Left lung (tissue), 10 donors: Measurements from ENCODE around the gene CXCL12. TPM values are rescaled to one million over a fixed set of nuclear protein-coding genes. Genes with fewer than 3 reads are reported as not detected.

Experiments
- ATAC-seq: fragments of 200-7000 bp; cut with Tn5 transposase; one replicate; pipeline ENCODE4 v1.9.1; 2020; ENCODE audit warnings: moderate library complexity
- DNase-seq, 4 donors: peaks; one replicate each; pipeline ENCODE4 v3.0.0-alpha.2; 2013 to 2020
- H3K27ac ChIP-seq, 2 donors: fragments of 200-600 bp; sonication (generic) in 1 of 2; one replicate each; pipeline versions ENCODE4 v1.5.0 to v1.8.0; 2020 to 2021
- H3K27me3 ChIP-seq, 2 donors: fragments of 200-600 bp; sonication (generic) in 1 of 2; one replicate each; pipeline versions ENCODE4 v1.5.0 to v1.8.0; 2020 to 2021
- H3K36me3 ChIP-seq, 2 donors: fragments of 200-600 bp; sonication (generic) in 1 of 2; one replicate each; pipeline versions ENCODE4 v1.5.0 to v1.8.0; 2020 to 2021
- H3K4me1 ChIP-seq, 2 donors: fragments of 200-600 bp; one replicate each; pipeline ENCODE4 v1.8.0; 2021
- H3K4me3 ChIP-seq, 2 donors: fragments of 200-600 bp; sonication (generic) in 1 of 2; one replicate each; pipeline versions ENCODE4 v1.5.0 to v1.8.0; 2020 to 2021; ENCODE audit warnings: mild to moderate bottlenecking in 1 of 2
- H3K9me3 ChIP-seq, 2 donors: fragments of 200-600 bp; sonication (generic) in 1 of 2; one replicate each; pipeline versions ENCODE4 v1.5.0 to v1.8.0; 2020 to 2021
- intact Hi-C, 2 donors: fragments of 100-400 bp; cut with DNase I; formaldehyde crosslinking; loops; one replicate each; pipeline versions ENCODE4 v1.11.2 to v1.14.2; 2022
- polyA plus RNA-seq, 6 donors: library from polyadenylated mRNA; unstranded; fragments of 120-200 nt; gene quantifications; one replicate each; pipeline ENCODE4 v1.2.1, GENCODE V29; 2013; ENCODE audit not compliant: insufficient read length in 6 of 6
- total RNA-seq, 2 donors: library from RNA; stranded (reverse); fragmentation: NEBNext Ultra II Directional; extraction: Animal tissue kit (Norgen Biotek cat#: 25700); gene quantifications; one replicate each; pipeline ENCODE4 v1.2.1, GENCODE V29; 2021
- TF ChIP-seq, protein P1 (sequence below), 2 donors: fragments of 200-600 bp; sonication (generic) in 1 of 2; IDR thresholded peaks; one replicate each; pipeline versions ENCODE4 v1.5.0 to v1.8.0; 2021; ENCODE audit warnings: antibody characterized with exemption in 2 of 2
- donor health status: DM: no; HTN: yes; CAD: no.
- donor health status: DM: no; HTN: no; CAD: no.

Gene CXCL12
- total and polyA plus RNA-seq, 8 donors: 77.9 to 281 (median 188) TPM

GRCh38 chr10:44416021-44416771 is 31.3 kb upstream of the CXCL12 start:
- H3K4me3 ChIP-seq: no peak overlapping the region
- DNase-seq (peak in 1 of 4 donors; percentile 34), ATAC-seq (peak; percentile 75)
- TF ChIP-seq, protein P1, sequence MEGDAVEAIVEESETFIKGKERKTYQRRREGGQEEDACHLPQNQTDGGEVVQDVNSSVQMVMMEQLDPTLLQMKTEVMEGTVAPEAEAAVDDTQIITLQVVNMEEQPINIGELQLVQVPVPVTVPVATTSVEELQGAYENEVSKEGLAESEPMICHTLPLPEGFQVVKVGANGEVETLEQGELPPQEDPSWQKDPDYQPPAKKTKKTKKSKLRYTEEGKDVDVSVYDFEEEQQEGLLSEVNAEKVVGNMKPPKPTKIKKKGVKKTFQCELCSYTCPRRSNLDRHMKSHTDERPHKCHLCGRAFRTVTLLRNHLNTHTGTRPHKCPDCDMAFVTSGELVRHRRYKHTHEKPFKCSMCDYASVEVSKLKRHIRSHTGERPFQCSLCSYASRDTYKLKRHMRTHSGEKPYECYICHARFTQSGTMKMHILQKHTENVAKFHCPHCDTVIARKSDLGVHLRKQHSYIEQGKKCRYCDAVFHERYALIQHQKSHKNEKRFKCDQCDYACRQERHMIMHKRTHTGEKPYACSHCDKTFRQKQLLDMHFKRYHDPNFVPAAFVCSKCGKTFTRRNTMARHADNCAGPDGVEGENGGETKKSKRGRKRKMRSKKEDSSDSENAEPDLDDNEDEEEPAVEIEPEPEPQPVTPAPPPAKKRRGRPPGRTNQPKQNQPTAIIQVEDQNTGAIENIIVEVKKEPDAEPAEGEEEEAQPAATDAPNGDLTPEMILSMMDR (IDR thresholded peaks at IDR 0.05): no peak
- no peaks in the 10 kb centered on the region for H3K4me1 ChIP-seq
- no peaks in the 10 kb centered on the region for H3K27me3 ChIP-seq
- H3K27ac ChIP-seq: peak overlapping the region in 1 of 2 donors; percentile 56
- H3K9me3 ChIP-seq: no peaks in the 10 kb centered on the region
- no peaks in the 10 kb centered on the region for H3K36me3 ChIP-seq
- intact Hi-C loops: no loop called here

- Histone ChIP-seq H3K4me1 (no peaks in the 10 kb centered on the region), H3K9me3 (no peaks in the 10 kb centered on the region), H3K4me3 (no peak overlapping the region), H3K36me3 (no peaks in the 10 kb centered on the region), H3K27me3 (no peaks in the 10 kb centered on the region), H3K27ac (no peak overlapping the region)
- no peak for ATAC-seq
- intact Hi-C loops: no loop called here
- TF ChIP-seq, protein P1 (IDR thresholded peaks at IDR 0.05): no peak
- DNase-seq: no peak
Measured at GRCh38 chr10:44415121-44415520, 30.2 kb upstream of the CXCL12 start.

DNA sequence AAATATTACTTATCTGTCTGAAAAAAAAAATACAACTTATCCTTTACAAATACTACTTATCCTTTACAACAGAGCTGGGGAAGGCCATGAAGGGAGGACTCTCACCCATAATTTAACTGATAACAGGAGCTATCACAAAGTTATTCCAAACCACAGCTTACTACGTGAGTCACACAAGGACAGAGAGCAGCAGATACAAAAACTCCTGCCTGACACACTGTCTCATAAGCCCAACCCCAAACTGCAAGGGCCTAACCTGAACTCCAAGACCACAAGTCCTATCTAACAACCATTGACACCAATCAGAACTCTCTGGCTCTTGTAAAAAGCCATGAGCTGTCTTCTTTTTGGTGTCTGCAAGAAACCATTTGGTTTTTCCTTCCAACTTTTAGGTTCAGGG is 28.5 kb upstream of the CXCL12 start:
- Histone ChIP-seq H3K9me3 (no peaks in the 10 kb centered on the region), H3K4me3 (no peak overlapping the region), H3K4me1 (no peaks in the 10 kb centered on the region), H3K27me3 (no peaks in the 10 kb centered on the region), H3K27ac (no peak overlapping the region), H3K36me3 (no peaks in the 10 kb centered on the region)
- ATAC-seq (no peak), DNase-seq (no peak)
- TF ChIP-seq, protein P1 (IDR thresholded peaks at IDR 0.05): no peak
- intact Hi-C loops: no loop called here

- Histone ChIP-seq H3K9me3 (no peaks in the 10 kb centered on the region), H3K27ac (no peak overlapping the region), H3K4me3 (no peak overlapping the region), H3K36me3 (no peaks in the 10 kb centered on the region), H3K27me3 (no peaks in the 10 kb centered on the region), H3K4me1 (no peaks in the 10 kb centered on the region)
- DNase-seq (no peak), ATAC-seq (no peak)
- intact Hi-C loops: no loop called here
- TF ChIP-seq, protein P1 (IDR thresholded peaks at IDR 0.05): no peak
Measured at GRCh38 chr10:44411251-44411650, 26.4 kb upstream of the CXCL12 start.

GRCh38 chr10:44404741-44405437 is 20.0 kb upstream of the CXCL12 start:
- ATAC-seq: no peak
- DNase-seq: no peak
- intact Hi-C loops: no loop called here
- Histone ChIP-seq H3K36me3 (no peaks in the 10 kb centered on the region), H3K27ac (no peak overlapping the region), H3K4me1 (no peaks in the 10 kb centered on the region), H3K27me3 (peaks cover 0 to 3% of the 10 kb centered on the region in 2 donors), H3K4me3 (no peak overlapping the region), H3K9me3 (peaks cover 0 to 6% of the 10 kb centered on the region in 2 donors)
- TF ChIP-seq, protein P1 (IDR thresholded peaks at IDR 0.05): no peak
